Measurements from ENCODE around the gene ATP5MK.

GRCh38 chr10:103394180-103394579, 2.1 kb downstream of the ATP5MK start:
- TF ChIP-seq, protein P1, sequence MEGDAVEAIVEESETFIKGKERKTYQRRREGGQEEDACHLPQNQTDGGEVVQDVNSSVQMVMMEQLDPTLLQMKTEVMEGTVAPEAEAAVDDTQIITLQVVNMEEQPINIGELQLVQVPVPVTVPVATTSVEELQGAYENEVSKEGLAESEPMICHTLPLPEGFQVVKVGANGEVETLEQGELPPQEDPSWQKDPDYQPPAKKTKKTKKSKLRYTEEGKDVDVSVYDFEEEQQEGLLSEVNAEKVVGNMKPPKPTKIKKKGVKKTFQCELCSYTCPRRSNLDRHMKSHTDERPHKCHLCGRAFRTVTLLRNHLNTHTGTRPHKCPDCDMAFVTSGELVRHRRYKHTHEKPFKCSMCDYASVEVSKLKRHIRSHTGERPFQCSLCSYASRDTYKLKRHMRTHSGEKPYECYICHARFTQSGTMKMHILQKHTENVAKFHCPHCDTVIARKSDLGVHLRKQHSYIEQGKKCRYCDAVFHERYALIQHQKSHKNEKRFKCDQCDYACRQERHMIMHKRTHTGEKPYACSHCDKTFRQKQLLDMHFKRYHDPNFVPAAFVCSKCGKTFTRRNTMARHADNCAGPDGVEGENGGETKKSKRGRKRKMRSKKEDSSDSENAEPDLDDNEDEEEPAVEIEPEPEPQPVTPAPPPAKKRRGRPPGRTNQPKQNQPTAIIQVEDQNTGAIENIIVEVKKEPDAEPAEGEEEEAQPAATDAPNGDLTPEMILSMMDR (IDR thresholded peaks at IDR 0.05) = no peak
- TF ChIP-seq POLR2A (IDR thresholded peaks at IDR 0.05) = no peak

Data from thyroid gland (tissue), 4 donors.